ACC112 (cell line): ENCODE measurements around the gene LUC7L2.
"Not testable (repeated sequence)": the region's sequence is repeated elsewhere in the genome, so short reads cannot be mapped to it uniquely, and the experiment has no call there.

Experiments
- H2AFZ ChIP-seq: fragments of 200-600 bp; sonication (generic); one replicate; pipeline ENCODE4 v1.6.0; 2017; ENCODE audit warnings: antibody characterized with exemption, low read length; ENCODE audit not compliant: unreplicated experiment
- H3K27ac ChIP-seq: fragments of 200-600 bp; sonication (generic); 2 replicates; pipeline ENCODE4 v1.5.1; 2014; ENCODE audit warnings: low read depth, mild to moderate bottlenecking, antibody characterized with exemption, low read length, moderate library complexity
- H3K27me3 ChIP-seq: fragments of 200-600 bp; sonication (generic); 2 replicates; pipeline ENCODE4 v1.6.1; 2014; ENCODE audit warnings: mild to moderate bottlenecking, antibody characterized with exemption, low read length, moderate library complexity, mixed read lengths; ENCODE audit not compliant: insufficient read depth
- H3K36me3 ChIP-seq: fragments of 200-600 bp; sonication (generic); 2 replicates; pipeline ENCODE4 v1.6.1; 2016; ENCODE audit warnings: mild to moderate bottlenecking, antibody characterized with exemption, low read length, moderate library complexity, mixed read lengths; ENCODE audit not compliant: insufficient read depth
- H3K4me1 ChIP-seq: fragments of 200-600 bp; sonication (generic); one replicate; pipeline ENCODE4 v1.6.1; 2016; ENCODE audit warnings: low read length, mixed read lengths; ENCODE audit not compliant: insufficient read depth, unreplicated experiment, control insufficient read depth
- H3K4me3 ChIP-seq: fragments of 200-600 bp; sonication (generic); 2 replicates; pipeline ENCODE4 v1.5.1; 2014; ENCODE audit warnings: mild to moderate bottlenecking, low read depth, low read length
- H3K79me2 ChIP-seq: fragments of 200-600 bp; sonication (generic); one replicate; pipeline ENCODE4 v1.6.0; 2016; ENCODE audit warnings: low read length; ENCODE audit not compliant: control insufficient read depth, unreplicated experiment, insufficient read depth

The LUC7L2 gene

DNA sequence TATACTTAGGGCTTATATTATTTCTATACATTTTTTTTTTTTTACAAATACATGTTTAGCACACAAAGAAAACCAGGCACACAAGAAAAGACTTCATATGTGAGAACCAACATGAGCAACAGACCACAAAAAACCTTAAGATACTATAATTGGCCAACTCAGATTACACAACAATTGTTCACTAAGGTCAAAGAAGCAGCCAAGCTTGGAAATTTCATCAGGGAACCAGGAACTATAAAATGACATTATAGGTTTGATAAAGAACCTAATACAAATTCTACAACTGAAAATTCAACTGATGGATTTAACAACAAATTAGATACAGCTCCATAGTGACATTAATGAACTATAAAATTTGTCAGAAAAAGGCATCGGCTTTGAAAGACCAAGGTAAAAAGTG is 4.4 kb upstream of the LUC7L2 start:
- Histone ChIP-seq H3K27ac (no peak overlapping the region), H2AFZ (no peak overlapping the region), H3K27me3 (no peaks in the 10 kb centered on the region), H3K4me1 (no peaks in the 10 kb centered on the region), H3K79me2 (peaks cover 7% of the 10 kb centered on the region), H3K4me3 (no peak overlapping the region), H3K36me3 (no peaks in the 10 kb centered on the region)

DNA sequence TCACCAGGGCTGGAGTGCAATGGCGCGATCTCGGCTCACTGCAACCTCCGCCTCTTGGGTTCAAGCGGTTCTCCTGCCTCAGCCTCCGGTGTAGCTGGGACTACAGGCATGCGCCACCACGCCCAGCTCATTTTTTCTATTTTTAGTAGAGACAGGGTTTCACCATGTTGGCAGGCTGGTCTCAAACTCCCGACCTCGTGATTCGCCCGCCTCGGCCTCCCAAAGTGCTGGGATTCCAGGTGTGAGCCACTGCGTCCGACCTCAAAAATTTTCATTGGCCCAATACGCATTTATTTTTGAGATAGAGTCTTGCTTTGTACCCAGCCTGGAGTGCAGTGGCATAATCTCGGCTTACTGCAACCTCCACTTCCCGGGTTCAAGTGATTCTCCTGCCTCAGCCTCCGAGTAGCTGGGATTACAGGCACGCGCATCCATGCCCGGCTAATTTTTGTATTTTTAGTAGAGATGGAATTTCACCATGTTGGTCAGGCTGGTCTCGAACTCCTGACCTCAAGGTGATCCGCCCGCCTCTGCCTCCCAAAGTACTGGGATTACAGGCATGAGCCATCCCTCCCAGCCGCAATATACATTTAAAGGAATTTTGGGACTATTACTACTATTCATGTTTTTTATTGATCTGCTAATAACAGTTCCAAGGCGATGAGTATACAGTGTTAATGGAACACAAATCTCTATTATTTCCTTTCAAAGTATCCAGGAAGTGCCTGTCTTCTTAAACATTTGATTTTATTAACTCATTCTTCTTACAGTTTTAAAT is 1.8 kb upstream of the LUC7L2 start:
- H3K27ac ChIP-seq, result peak overlapping the region; percentile 94
- H2AFZ ChIP-seq, result peak overlapping the region; percentile 49
- not testable (repeated sequence) for H3K27me3 ChIP-seq, H3K36me3 ChIP-seq
- H3K4me3 ChIP-seq, result peak overlapping the region; percentile 95
- H3K4me1 ChIP-seq, result peaks cover 14% of the 10 kb centered on the region
- H3K79me2 ChIP-seq, result peaks cover 33% of the 10 kb centered on the region

DNA sequence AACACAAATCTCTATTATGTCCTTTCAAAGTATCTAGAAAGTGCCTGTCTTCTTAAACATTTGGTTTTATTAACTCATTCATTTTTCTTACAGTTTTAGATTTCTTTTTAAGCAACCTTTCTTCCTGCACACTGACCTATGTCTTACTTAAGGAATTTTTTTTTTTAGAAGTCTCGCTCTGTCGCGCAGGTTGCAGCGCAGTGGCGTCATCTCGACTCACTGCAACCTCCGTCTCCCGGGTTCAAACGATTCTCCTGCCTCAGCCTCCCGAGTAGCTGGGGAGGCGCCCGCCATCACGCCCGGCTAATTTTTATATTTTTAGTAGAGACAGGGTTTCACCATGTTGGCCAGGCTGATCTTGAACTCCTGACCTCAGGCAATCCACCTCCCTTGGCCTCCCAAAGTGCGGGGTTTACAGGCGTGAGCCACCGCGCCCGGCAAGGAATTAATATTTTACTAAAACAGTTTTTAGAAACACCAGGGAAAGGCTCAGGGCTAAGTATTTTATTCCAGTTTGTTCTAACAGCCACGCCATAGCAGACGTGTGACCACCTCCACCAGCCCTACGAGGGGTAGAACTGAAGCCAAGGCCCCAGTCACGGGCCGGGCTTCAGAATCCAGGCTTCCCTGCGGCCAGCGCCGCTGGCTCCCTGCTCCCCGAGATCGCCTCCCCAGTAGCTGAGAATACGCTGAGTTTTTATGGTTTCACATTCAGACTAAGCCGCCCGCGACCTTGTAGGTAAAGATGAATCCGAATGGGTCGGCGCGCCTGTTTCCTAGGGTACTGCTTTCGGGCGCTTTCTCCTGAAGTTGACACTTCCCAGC is 941 bp upstream of the LUC7L2 start:
- Histone ChIP-seq H3K27ac (peak overlapping the region; percentile 94), H3K4me1 (peaks cover 17% of the 10 kb centered on the region), H2AFZ (peak overlapping the region; percentile 59), H3K36me3 (no peaks in the 10 kb centered on the region), H3K79me2 (peaks cover 41% of the 10 kb centered on the region), H3K27me3 (no peaks in the 10 kb centered on the region), H3K4me3 (peak overlapping the region; percentile 95)

DNA sequence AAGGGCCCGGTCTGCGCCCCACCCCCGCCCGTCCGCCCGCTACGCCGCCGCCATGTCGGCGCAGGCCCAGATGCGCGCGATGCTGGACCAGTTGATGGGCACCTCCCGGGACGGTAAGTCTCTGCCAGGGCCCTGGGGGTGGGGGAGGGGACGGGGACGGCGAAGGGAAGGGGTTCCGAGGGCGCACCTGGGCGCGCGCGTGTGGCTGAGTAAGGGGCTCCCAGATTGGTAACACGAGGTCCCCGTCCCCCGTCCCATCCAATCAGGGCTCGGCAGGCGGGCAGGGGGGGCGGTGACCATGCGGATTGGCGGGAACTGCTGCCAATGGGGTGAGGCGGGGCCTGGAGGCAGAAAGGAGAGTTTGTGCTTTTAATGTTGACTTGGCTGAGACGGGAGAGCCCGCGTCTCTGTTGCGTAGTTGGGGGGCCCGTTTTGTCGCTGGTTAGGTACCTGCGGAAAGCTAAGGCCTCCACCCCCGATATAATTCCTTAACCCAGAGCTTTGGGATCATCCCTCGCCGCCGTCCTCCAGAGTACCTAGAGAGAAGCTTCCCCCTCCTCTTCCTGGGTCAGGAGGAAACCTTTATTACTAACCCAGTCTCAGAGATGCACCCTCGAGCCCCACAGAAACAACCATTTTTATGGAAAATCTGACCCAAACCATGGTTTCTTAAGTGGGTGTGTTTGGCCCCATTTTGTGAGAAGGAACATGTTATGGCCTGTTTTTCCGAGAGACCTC is 685 bp downstream of the LUC7L2 start:
- H3K4me1 ChIP-seq, result peaks cover 17% of the 10 kb centered on the region
- peaks cover 57% of the 10 kb centered on the region for H3K79me2 ChIP-seq
- H3K27ac ChIP-seq, result peak overlapping the region; percentile 94
- H3K27me3 ChIP-seq, result no peaks in the 10 kb centered on the region
- peak overlapping the region; percentile 40 for H2AFZ ChIP-seq
- H3K4me3 ChIP-seq, result peak overlapping the region; percentile 95
- H3K36me3 ChIP-seq, result peaks cover 3% of the 10 kb centered on the region; the same call in 1 of the 2 replicates

DNA sequence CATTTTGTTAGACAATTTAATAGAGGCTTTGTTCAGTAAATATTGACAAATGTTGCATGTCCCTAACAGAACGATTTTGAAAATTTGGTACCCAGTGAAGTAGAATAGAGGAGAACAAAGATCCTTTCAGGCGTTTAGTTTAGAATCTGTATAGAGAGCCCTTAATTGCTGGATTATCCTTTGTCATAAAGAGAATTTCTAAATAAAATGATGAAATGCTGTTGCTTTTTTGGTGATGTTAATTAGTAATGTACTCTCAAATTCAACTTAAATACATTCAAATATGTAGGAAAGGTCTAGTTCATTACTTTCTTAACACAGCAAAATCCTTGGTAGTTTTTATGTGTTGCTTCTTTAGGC is 1.2 kb downstream of the LUC7L2 start:
- Histone ChIP-seq H3K27ac (peak overlapping the region; percentile 94), H3K36me3 (peaks cover 3% of the 10 kb centered on the region; the same call in 1 of the 2 replicates), H3K4me1 (peaks cover 20% of the 10 kb centered on the region), H3K4me3 (peak overlapping the region; percentile 95), H2AFZ (peak overlapping the region; percentile 40), H3K79me2 (peaks cover 63% of the 10 kb centered on the region), H3K27me3 (no peaks in the 10 kb centered on the region)

DNA sequence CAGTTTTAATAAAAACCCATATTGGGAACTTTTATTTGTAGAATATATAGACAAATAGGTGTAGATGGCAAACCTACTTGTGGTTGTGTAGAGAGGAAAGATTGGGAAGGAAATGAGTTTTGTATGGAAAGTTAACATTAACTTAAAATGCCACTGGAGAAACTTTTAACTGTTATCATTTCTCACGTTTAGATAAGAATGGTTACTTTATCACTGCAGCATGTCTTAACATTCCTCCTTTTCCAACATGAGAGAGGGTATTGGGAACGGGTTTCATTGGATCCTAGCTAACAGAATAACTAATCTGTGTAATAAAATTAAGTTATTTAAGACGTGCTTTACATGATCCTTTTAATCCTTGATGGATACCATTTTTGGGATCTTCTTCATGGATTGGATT is 1.8 kb downstream of the LUC7L2 start:
- H3K27me3 ChIP-seq, result no peaks in the 10 kb centered on the region
- H3K79me2 ChIP-seq, result peaks cover 69% of the 10 kb centered on the region
- H3K4me3 ChIP-seq, result peak overlapping the region; percentile 95
- H3K4me1 ChIP-seq, result peaks cover 24% of the 10 kb centered on the region
- peaks cover 6% of the 10 kb centered on the region; the same call in 1 of the 2 replicates for H3K36me3 ChIP-seq
- H2AFZ ChIP-seq, result no peak overlapping the region
- H3K27ac ChIP-seq, result peak overlapping the region; percentile 94; the same call in 1 of the 2 replicates

DNA sequence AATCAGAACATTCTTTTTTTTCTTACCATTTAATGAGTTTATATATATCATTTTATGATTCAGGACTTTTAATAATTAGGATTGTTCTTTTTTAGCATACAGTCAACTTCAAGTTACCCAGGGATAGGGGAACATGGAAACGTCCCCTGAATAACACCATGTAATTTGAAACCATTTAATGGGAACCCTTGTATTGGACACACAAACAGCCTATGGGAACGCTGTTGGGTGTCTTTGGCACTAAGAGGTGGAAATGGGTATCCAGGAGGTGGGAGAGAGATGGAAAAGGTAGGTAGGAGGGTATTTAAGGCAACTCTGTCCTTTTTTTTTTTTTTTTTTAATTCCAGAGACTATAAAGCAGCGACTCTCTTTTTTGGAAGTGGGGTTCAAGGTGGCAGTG is 2.6 kb downstream of the LUC7L2 start:
- Histone ChIP-seq H2AFZ (no peak overlapping the region), H3K27ac (no peak overlapping the region), H3K4me1 (peaks cover 24% of the 10 kb centered on the region), H3K27me3 (no peaks in the 10 kb centered on the region), H3K36me3 (peaks cover 7% of the 10 kb centered on the region; the same call in 1 of the 2 replicates), H3K4me3 (peak overlapping the region; percentile 95; the same call in 1 of the 2 replicates), H3K79me2 (peaks cover 75% of the 10 kb centered on the region)

DNA sequence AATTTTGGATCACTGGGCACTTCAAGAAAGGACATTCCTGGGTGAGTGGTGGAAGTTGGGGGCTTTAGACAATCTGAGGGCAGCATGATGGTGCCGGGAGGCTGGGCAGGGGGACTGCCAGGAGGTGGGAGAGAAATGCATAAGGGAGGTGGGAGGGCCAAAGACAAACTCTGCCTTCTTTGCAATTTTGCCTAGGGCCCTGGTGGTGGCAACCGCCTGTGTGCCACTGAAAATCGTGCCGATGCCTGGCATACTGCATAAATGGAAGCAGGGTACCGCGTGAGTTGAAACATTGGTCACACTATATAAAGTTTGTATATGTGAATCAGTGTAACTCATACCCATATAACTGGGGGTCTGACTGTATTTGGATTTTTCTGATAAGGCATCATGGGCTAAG is 3.3 kb downstream of the LUC7L2 start:
- Histone ChIP-seq H3K79me2 (peaks cover 82% of the 10 kb centered on the region), H3K4me3 (peak overlapping the region; percentile 39; the same call in 1 of the 2 replicates), H2AFZ (no peak overlapping the region), H3K27ac (no peak overlapping the region), H3K27me3 (no peaks in the 10 kb centered on the region), H3K4me1 (peaks cover 24% of the 10 kb centered on the region), H3K36me3 (peaks cover 10% of the 10 kb centered on the region; the same call in 1 of the 2 replicates)

DNA sequence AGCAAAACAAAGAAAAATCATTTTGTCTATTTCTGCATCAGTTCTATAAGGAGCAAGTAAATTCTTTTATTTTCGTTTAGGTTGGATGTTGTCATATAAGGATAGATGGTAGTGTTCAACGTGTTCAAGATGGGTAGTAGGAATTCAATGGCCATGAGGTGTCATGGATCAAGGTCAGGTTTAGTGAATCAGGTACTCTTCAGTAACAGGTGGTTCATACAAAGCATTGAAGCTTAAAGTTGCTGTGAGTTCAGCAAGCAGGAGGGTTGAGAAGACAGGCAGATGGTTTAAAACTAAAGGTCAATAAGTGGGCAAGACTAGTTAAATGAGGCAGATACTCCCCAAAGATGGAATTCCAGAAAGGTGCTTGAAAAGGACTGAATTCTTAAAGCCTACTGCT is 5.6 kb downstream of the LUC7L2 start:
- no peak overlapping the region for H3K27ac ChIP-seq
- peaks cover 99% of the 10 kb centered on the region for H3K79me2 ChIP-seq
- no peak overlapping the region for H3K4me3 ChIP-seq
- no peak overlapping the region for H2AFZ ChIP-seq
- no peaks in the 10 kb centered on the region for H3K27me3 ChIP-seq
- H3K36me3 ChIP-seq, result peaks cover 14% of the 10 kb centered on the region; the same call in 1 of the 2 replicates
- H3K4me1 ChIP-seq, result peaks cover 24% of the 10 kb centered on the region

DNA sequence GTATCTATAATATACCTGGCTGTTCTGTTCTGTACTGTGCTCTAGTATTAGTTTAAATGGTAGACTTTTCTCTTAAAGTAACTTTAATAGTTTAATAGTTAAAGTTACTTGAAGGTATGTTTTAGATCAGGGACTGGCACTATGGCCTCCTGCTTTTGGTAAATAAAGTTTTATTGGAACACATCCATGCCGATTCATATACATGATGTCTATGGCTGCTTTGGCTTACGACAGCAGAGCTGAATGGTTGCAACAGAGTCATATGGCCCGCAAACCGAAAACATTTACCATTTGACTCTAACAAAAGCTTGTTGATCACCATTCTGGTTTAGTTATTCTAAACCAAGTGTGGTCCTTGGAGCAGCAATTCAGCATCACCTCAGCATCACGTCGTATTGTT is 6.7 kb downstream of the LUC7L2 start:
- no peaks in the 10 kb centered on the region for H3K27me3 ChIP-seq
- peaks cover 14% of the 10 kb centered on the region; the same call in 1 of the 2 replicates for H3K36me3 ChIP-seq
- peaks cover 24% of the 10 kb centered on the region for H3K4me1 ChIP-seq
- no peak overlapping the region for H2AFZ ChIP-seq
- H3K79me2 ChIP-seq, result peaks cover 99% of the 10 kb centered on the region
- H3K4me3 ChIP-seq, result no peak overlapping the region
- no peak overlapping the region for H3K27ac ChIP-seq
